ENCODE measurements around the gene RAB22A.

The RAB22A gene

DNA sequence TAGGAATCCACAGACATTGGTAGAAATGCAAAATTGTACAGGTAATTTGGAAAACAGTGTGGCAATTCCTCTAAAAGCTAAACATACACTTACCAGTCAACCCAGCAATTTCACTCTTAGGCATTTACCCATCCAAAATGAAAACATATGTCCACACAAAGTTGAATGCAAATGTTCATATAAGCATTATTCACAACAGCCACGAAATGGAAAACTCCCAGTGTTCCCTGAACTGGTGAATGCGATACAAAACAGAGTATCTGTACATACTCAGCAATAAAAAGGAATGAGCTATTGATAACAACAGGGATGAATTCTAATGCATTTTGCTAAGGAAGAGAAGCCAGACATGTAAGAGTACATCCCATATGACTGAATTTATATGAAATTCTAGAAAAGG lies 32.4 kb upstream of the RAB22A start:
- TF ChIP-seq SIN3A (IDR thresholded peaks at IDR 0.05; ENCODE audit: borderline replicate concordance, insufficient read depth, low read length) (no peak), POLR2AphosphoS5 (IDR thresholded peaks at IDR 0.05; ENCODE audit: low read depth, low read length) (no peak)

- no peak for TF ChIP-seq SIN3A (IDR thresholded peaks at IDR 0.05; ENCODE audit: borderline replicate concordance, insufficient read depth, low read length)
- TF ChIP-seq TAF1 (IDR thresholded peaks at IDR 0.05; ENCODE audit: borderline replicate concordance, insufficient read depth, low read length) = no peak
- TF ChIP-seq, protein P1, sequence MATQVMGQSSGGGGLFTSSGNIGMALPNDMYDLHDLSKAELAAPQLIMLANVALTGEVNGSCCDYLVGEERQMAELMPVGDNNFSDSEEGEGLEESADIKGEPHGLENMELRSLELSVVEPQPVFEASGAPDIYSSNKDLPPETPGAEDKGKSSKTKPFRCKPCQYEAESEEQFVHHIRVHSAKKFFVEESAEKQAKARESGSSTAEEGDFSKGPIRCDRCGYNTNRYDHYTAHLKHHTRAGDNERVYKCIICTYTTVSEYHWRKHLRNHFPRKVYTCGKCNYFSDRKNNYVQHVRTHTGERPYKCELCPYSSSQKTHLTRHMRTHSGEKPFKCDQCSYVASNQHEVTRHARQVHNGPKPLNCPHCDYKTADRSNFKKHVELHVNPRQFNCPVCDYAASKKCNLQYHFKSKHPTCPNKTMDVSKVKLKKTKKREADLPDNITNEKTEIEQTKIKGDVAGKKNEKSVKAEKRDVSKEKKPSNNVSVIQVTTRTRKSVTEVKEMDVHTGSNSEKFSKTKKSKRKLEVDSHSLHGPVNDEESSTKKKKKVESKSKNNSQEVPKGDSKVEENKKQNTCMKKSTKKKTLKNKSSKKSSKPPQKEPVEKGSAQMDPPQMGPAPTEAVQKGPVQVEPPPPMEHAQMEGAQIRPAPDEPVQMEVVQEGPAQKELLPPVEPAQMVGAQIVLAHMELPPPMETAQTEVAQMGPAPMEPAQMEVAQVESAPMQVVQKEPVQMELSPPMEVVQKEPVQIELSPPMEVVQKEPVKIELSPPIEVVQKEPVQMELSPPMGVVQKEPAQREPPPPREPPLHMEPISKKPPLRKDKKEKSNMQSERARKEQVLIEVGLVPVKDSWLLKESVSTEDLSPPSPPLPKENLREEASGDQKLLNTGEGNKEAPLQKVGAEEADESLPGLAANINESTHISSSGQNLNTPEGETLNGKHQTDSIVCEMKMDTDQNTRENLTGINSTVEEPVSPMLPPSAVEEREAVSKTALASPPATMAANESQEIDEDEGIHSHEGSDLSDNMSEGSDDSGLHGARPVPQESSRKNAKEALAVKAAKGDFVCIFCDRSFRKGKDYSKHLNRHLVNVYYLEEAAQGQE (IDR thresholded peaks at IDR 0.05; ENCODE audit: insufficient read depth in 1 of 2, low read depth in 2 of 2, low read length in 2 of 2) = no peak
- no peak for TF ChIP-seq FOXP2 (optimal IDR thresholded peaks at IDR 0.05; ENCODE audit: borderline replicate concordance, extremely low read depth, extremely low read length, insufficient read depth)
- TF ChIP-seq POLR2AphosphoS5 (IDR thresholded peaks at IDR 0.05; ENCODE audit: low read depth, low read length) = no peak; the same call in 1 of the 2 replicates
These were observed 31.7 kb upstream of the RAB22A start for GRCh38 chr20:58277578-58278472.

DNA sequence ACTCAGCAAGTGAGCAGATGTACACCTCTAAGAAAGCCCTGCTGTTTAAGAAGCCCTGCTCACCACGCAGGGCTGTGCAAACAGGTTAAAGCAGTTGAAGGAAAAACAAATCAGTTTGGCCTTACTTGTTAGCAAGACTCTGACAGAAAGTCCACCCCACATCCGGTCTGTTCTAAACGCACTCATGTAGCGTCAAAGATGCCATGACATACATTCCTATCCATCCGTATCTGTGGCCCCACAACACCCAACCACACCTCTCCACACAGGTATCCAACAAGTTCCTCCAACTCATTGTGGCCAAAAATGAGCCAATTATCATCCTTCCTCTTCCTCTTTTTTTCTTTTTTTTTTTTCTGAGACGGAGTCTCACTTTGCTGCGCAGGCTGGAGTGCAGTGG lies 22.8 kb upstream of the RAB22A start:
- no peak for TF ChIP-seq TAF1 (IDR thresholded peaks at IDR 0.05; ENCODE audit: borderline replicate concordance, insufficient read depth, low read length)
- TF ChIP-seq FOXP2 (optimal IDR thresholded peaks at IDR 0.05; ENCODE audit: borderline replicate concordance, extremely low read depth, extremely low read length, insufficient read depth) = no peak
- no peak for TF ChIP-seq POLR2AphosphoS5 (IDR thresholded peaks at IDR 0.05; ENCODE audit: low read depth, low read length)
- TF ChIP-seq SIN3A (IDR thresholded peaks at IDR 0.05; ENCODE audit: borderline replicate concordance, insufficient read depth, low read length) = no peak
- TF ChIP-seq, protein P1 (IDR thresholded peaks at IDR 0.05; ENCODE audit: insufficient read depth in 1 of 2, low read depth in 2 of 2, low read length in 2 of 2) = no peak

GRCh38 chr20:58287638-58288037 lies 21.9 kb upstream of the RAB22A start:
- TF ChIP-seq FOXP2 (optimal IDR thresholded peaks at IDR 0.05; ENCODE audit: borderline replicate concordance, extremely low read depth, extremely low read length, insufficient read depth) = peak; percentile 37
- no peak for TF ChIP-seq SIN3A (IDR thresholded peaks at IDR 0.05; ENCODE audit: borderline replicate concordance, insufficient read depth, low read length)

- TF ChIP-seq SIN3A (IDR thresholded peaks at IDR 0.05; ENCODE audit: borderline replicate concordance, insufficient read depth, low read length) = no peak
- no peak for TF ChIP-seq FOXP2 (optimal IDR thresholded peaks at IDR 0.05; ENCODE audit: borderline replicate concordance, extremely low read depth, extremely low read length, insufficient read depth)
- TF ChIP-seq POLR2AphosphoS5 (IDR thresholded peaks at IDR 0.05; ENCODE audit: low read depth, low read length) = no peak
- TF ChIP-seq TAF1 (IDR thresholded peaks at IDR 0.05; ENCODE audit: borderline replicate concordance, insufficient read depth, low read length) = no peak
- TF ChIP-seq, protein P1 (IDR thresholded peaks at IDR 0.05; ENCODE audit: insufficient read depth in 1 of 2, low read depth in 2 of 2, low read length in 2 of 2) = no peak
These were observed 20.4 kb upstream of the RAB22A start for GRCh38 chr20:58289143-58289542.

- TF ChIP-seq POLR2AphosphoS5 (IDR thresholded peaks at IDR 0.05; ENCODE audit: low read depth, low read length) (no peak), SIN3A (IDR thresholded peaks at IDR 0.05; ENCODE audit: borderline replicate concordance, insufficient read depth, low read length) (no peak), TAF1 (IDR thresholded peaks at IDR 0.05; ENCODE audit: borderline replicate concordance, insufficient read depth, low read length) (no peak), FOXP2 (optimal IDR thresholded peaks at IDR 0.05; ENCODE audit: borderline replicate concordance, extremely low read depth, extremely low read length, insufficient read depth) (no peak)
- TF ChIP-seq, protein P1 (IDR thresholded peaks at IDR 0.05; ENCODE audit: insufficient read depth in 1 of 2, low read depth in 2 of 2, low read length in 2 of 2) = no peak
These were observed 16.1 kb upstream of the RAB22A start for GRCh38 chr20:58293453-58293852.
